Measurements from ENCODE around the gene FBXO36.

The FBXO36 gene

GRCh38 chr2:229997565-229997964, 75.3 kb downstream of the FBXO36 start:
- DNase-seq (ENCODE audit: insufficient read length, low spot score), result no peak
- FAIRE-seq, result no peak
- TF ChIP-seq CTCF (IDR thresholded peaks at IDR 0.05; ENCODE audit: insufficient read depth, missing control alignments), result no peak

GRCh38 chr2:230000118-230000841, 78.0 kb downstream of the FBXO36 start:
- no peak for TF ChIP-seq CTCF (IDR thresholded peaks at IDR 0.05; ENCODE audit: insufficient read depth, missing control alignments)
- no peak for FAIRE-seq
- no peak for DNase-seq (ENCODE audit: insufficient read length, low spot score)

- TF ChIP-seq CTCF (IDR thresholded peaks at IDR 0.05; ENCODE audit: insufficient read depth, missing control alignments), result peak; percentile 82
- no peak for FAIRE-seq
- no peak for DNase-seq (ENCODE audit: insufficient read length, low spot score)
Observed at GRCh38 chr2:230007931-230008707, 85.8 kb downstream of the FBXO36 start.

- no peak for TF ChIP-seq CTCF (IDR thresholded peaks at IDR 0.05; ENCODE audit: insufficient read depth, missing control alignments)
- FAIRE-seq, result no peak
- no peak for DNase-seq (ENCODE audit: insufficient read length, low spot score)
Observed at GRCh38 chr2:230008708-230009066, 86.4 kb downstream of the FBXO36 start.

- FAIRE-seq (no peak), DNase-seq (ENCODE audit: insufficient read length, low spot score) (no peak)
- no peak for TF ChIP-seq CTCF (IDR thresholded peaks at IDR 0.05; ENCODE audit: insufficient read depth, missing control alignments)
Observed at GRCh38 chr2:230010501-230010900, 88.2 kb downstream of the FBXO36 start.

- no peak for TF ChIP-seq CTCF (IDR thresholded peaks at IDR 0.05; ENCODE audit: insufficient read depth, missing control alignments)
- DNase-seq (ENCODE audit: insufficient read length, low spot score) (no peak), FAIRE-seq (no peak)
Observed at GRCh38 chr2:230011617-230012016, 89.3 kb downstream of the FBXO36 start.

All from D721Med (cell line).